ENCODE measurements around the gene JCAD. TPM values are rescaled to one million over a fixed set of nuclear protein-coding genes. Genes with fewer than 3 reads are reported as not detected.

JCAD gene
- polyA plus RNA-seq, 1 of the 3 experiments (the other 2 are of a cell fraction): 19.0 TPM

DNA sequence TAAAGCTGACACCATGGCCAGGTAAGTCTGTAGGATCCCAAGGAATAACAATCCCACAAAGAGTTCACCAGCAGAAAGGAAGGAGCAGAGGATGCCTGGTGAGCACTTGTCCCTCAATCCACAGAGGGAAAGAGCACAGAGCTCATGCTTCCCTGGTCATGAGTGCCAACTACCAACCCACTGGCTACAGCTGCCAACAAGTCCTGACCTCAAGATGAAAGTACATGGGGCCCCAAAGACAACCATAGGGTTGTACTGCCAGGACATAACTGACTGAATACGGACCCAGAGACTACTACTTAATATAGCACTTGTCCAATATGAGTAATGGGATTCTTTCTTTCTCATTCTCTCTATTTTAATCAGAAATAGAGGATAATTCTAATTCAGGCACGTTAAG is 83.3 kb downstream of the JCAD start:
- no peaks in the 10 kb centered on the region for H4K20me1 ChIP-seq (ENCODE audit: insufficient read depth)
- H3K9me3 ChIP-seq: no peaks in the 10 kb centered on the region
- no peak overlapping the region for H3K9ac ChIP-seq
- H3K27ac ChIP-seq (ENCODE audit: low read depth in 2 of 2, low read length in 1 of 2): peak overlapping the region in 1 of 2 experiments; percentile 7; a peak in 1 of 4 replicates
- no peak for DNase-seq
- ChIA-PET CTCF (interaction anchor here (1.2 kb wide), 1 partner anchor 22 kb away, joined by 4 read pairs; no protein-coding TSS in a partner anchor), POLR2A (no interaction called here)
- H3K27me3 ChIP-seq (ENCODE audit: insufficient read depth): no peaks in the 10 kb centered on the region
- TF ChIP-seq RFX5 (IDR thresholded peaks at IDR 0.05; ENCODE audit: low read length) (no peak), YY1 (IDR thresholded peaks at IDR 0.05; ENCODE audit: low read depth) (no peak), NRF1 (IDR thresholded peaks at IDR 0.05; ENCODE audit: low read depth, low read length) (no peak), CHD2 (IDR thresholded peaks at IDR 0.05; ENCODE audit: low read length, partially characterized antibody) (no peak)
- TF ChIP-seq, protein P1, sequence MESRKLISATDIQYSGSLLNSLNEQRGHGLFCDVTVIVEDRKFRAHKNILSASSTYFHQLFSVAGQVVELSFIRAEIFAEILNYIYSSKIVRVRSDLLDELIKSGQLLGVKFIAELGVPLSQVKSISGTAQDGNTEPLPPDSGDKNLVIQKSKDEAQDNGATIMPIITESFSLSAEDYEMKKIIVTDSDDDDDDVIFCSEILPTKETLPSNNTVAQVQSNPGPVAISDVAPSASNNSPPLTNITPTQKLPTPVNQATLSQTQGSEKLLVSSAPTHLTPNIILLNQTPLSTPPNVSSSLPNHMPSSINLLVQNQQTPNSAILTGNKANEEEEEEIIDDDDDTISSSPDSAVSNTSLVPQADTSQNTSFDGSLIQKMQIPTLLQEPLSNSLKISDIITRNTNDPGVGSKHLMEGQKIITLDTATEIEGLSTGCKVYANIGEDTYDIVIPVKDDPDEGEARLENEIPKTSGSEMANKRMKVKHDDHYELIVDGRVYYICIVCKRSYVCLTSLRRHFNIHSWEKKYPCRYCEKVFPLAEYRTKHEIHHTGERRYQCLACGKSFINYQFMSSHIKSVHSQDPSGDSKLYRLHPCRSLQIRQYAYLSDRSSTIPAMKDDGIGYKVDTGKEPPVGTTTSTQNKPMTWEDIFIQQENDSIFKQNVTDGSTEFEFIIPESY (IDR thresholded peaks at IDR 0.05; ENCODE audit: borderline replicate concordance, low read depth): no peak
- TF ChIP-seq, protein P2, sequence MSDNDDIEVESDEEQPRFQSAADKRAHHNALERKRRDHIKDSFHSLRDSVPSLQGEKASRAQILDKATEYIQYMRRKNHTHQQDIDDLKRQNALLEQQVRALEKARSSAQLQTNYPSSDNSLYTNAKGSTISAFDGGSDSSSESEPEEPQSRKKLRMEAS (IDR thresholded peaks at IDR 0.05; ENCODE audit: low read depth): no peak
- TF ChIP-seq, protein P3, sequence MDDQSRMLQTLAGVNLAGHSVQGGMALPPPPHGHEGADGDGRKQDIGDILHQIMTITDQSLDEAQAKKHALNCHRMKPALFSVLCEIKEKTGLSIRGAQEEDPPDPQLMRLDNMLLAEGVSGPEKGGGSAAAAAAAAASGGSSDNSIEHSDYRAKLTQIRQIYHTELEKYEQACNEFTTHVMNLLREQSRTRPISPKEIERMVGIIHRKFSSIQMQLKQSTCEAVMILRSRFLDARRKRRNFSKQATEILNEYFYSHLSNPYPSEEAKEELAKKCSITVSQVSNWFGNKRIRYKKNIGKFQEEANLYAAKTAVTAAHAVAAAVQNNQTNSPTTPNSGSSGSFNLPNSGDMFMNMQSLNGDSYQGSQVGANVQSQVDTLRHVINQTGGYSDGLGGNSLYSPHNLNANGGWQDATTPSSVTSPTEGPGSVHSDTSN (IDR thresholded peaks at IDR 0.05): no peak
- peaks cover 0 to 4% of the 10 kb centered on the region in 2 experiments; a peak in 1 of 4 replicates for H3K4me1 ChIP-seq (ENCODE audit: control insufficient read depth in 1 of 2, insufficient read depth in 2 of 2, low read depth in 1 of 2, low read length in 1 of 2)
- H3F3A ChIP-seq (replicated peaks; ENCODE audit: insufficient read depth): no peaks in the 10 kb centered on the region
- no peaks in the 10 kb centered on the region for H3K36me3 ChIP-seq (replicated peaks in 1 of 2; ENCODE audit: control insufficient read depth in 1 of 2, insufficient read depth in 2 of 2, low read length in 1 of 2)
- no peaks in the 10 kb centered on the region for H3K79me2 ChIP-seq (ENCODE audit: insufficient read depth)
- H3K4me2 ChIP-seq: no peak overlapping the region
- no peak overlapping the region for H3K4me3 ChIP-seq (ENCODE audit: low read depth in 2 of 2, low read length in 1 of 2)
- no peak overlapping the region for H2AFZ ChIP-seq (ENCODE audit: low read depth)
- no peaks in the 10 kb centered on the region for H3K9me2 ChIP-seq
- WGBS (ENCODE audit: low lambda C conversion rate): 37% methylated on average over 2 of the region's 2 CpGs

DNA sequence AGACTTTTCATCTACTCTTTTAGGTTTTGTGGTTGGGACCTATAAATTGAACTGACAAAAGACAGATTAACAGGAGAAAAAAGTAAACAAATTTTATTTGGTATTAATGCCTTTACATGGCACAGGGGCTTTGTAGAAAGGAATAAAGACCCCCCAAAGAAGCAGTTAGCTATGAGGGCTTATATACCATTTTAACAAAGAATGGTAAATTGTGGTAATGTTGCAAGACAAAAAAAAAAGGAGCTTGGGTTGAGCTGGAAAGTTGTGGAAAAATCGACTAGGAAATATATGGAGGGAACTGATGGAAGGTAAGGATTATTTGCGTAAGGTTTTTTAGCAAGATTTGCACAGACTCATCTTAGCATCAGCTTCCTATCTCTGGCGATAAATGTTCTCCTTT is 84.6 kb downstream of the JCAD start:
- Histone ChIP-seq H3K9ac (no peak overlapping the region), H2AFZ (ENCODE audit: low read depth) (no peak overlapping the region), H3K27ac (ENCODE audit: low read depth in 2 of 2, low read length in 1 of 2) (no peak overlapping the region), H3K27me3 (ENCODE audit: insufficient read depth) (no peaks in the 10 kb centered on the region), H3K4me3 (ENCODE audit: low read depth in 2 of 2, low read length in 1 of 2) (no peak overlapping the region), H3K9me2 (no peaks in the 10 kb centered on the region), H3K79me2 (ENCODE audit: insufficient read depth) (no peaks in the 10 kb centered on the region), H3K4me1 (ENCODE audit: control insufficient read depth in 1 of 2, insufficient read depth in 2 of 2, low read depth in 1 of 2, low read length in 1 of 2) (peaks cover 5 to 7% of the 10 kb centered on the region in 2 experiments; a peak in 2 of 4 replicates), H3K4me2 (no peak overlapping the region), H4K20me1 (ENCODE audit: insufficient read depth) (no peaks in the 10 kb centered on the region), H3K9me3 (no peaks in the 10 kb centered on the region), H3K36me3 (replicated peaks in 1 of 2; ENCODE audit: control insufficient read depth in 1 of 2, insufficient read depth in 2 of 2, low read length in 1 of 2) (no peaks in the 10 kb centered on the region), H3F3A (replicated peaks; ENCODE audit: insufficient read depth) (no peaks in the 10 kb centered on the region)
- TF ChIP-seq JUND (IDR thresholded peaks at IDR 0.05) (no peak), SIN3A (IDR thresholded peaks at IDR 0.05; ENCODE audit: borderline replicate concordance, low read depth, low read length) (no peak), TCF12 (IDR thresholded peaks at IDR 0.05) (no peak), RCOR1 (IDR thresholded peaks at IDR 0.05; ENCODE audit: low read length) (no peak), CHD2 (IDR thresholded peaks at IDR 0.05; ENCODE audit: low read length, partially characterized antibody) (no peak), MEF2A (IDR thresholded peaks at IDR 0.05; ENCODE audit: borderline replicate concordance, low read depth) (no peak), FOSL2 (IDR thresholded peaks at IDR 0.05; ENCODE audit: borderline replicate concordance, low read depth) (no peak), GABPA (IDR thresholded peaks at IDR 0.05; ENCODE audit: low read depth) (no peak), FOXM1 (IDR thresholded peaks at IDR 0.05; ENCODE audit: low read depth) (no peak), FOXJ3 (CRISPR knock-in tag; IDR thresholded peaks at IDR 0.05) (no peak)
- WGBS (ENCODE audit: low lambda C conversion rate): 53% methylated on average over 3 of the region's 3 CpGs
- no peak for DNase-seq
- ChIA-PET CTCF (interaction anchor here (0.8 kb wide), 1 partner anchor 23 kb away, joined by 3 read pairs; no protein-coding TSS in a partner anchor), POLR2A (no interaction called here)
